Activated naive CD4-positive, alpha-beta T cell treated with anti-CD3 and anti-CD28 coated beads for 36 hours (primary cell): Measurements from ENCODE around the gene PRKCE. TPM values are rescaled to one million over a fixed set of nuclear protein-coding genes. Genes with fewer than 3 reads are reported as not detected.

ENCODE experiments used
- CTCF ChIA-PET: fragments of 350-600 bp; sonication (Branson Sonifier 250); formaldehyde crosslinking; loops from one replicate; lab custom pipeline; 2021; ENCODE audit warnings: antibody characterized with exemption; lab: Charles Lee
- DNase-seq: peaks from one replicate; pipeline ENCODE4 v3.0.0-alpha.2; 2020
- H3K27ac Mint-ChIP-seq: one replicate; pipeline ENCODE4 v1.8.0; 2021; ENCODE audit warnings: mild to moderate bottlenecking, mixed read lengths
- H3K27me3 Mint-ChIP-seq: one replicate; pipeline ENCODE4 v1.8.0; 2021; ENCODE audit warnings: low read depth, mixed read lengths
- H3K36me3 Mint-ChIP-seq: one replicate; pipeline ENCODE4 v1.8.0; 2021; ENCODE audit warnings: low read depth, mixed read lengths
- H3K4me1 Mint-ChIP-seq: one replicate; pipeline ENCODE4 v1.8.0; 2021; ENCODE audit warnings: low read depth, mixed read lengths
- H3K4me3 Mint-ChIP-seq: one replicate; pipeline ENCODE4 v1.8.0; 2021; ENCODE audit warnings: mild to moderate bottlenecking, moderate library complexity, mixed read lengths
- H3K9me3 Mint-ChIP-seq: one replicate; pipeline ENCODE4 v1.8.0; 2021; ENCODE audit warnings: mixed read lengths
- intact Hi-C: fragments of 100-400 bp; cut with micrococcal nuclease; formaldehyde crosslinking; loops from one replicate; pipeline ENCODE4 v1.15.1; 2023
- total RNA-seq, 2 experiments: library from RNA; stranded (reverse); gene quantifications; one replicate each; pipeline ENCODE4 v1.2.3, GENCODE V29; 2021

The PRKCE gene
- total RNA-seq, 2 experiments from 2014 or later: 9.4 to 10.6 TPM

DNA sequence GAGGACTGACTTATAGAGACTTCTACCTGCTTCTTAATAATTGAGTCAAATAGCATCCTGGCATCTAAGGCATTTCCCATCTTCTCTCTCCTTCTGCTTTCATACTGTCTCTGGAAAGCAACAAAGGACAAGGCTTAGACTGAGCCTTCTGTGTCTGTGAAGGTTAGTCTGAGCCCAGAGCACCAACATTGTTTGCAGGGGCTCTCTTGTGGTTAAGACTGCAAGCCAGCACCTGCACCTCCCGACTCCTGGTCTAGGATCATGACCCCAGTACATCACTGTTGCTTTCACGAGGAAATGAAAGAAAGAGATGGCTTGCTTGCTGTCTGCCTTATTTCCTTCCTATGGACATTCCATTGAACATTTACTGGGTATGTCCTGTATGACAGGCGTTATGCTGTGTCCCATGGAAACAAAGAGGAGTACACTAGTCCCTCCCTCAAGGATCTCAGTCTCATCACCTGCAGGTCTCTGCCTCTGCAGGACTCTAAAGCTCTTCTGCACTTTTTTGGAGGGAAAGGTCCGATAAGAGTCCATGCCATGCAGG is 330.0 kb downstream of the PRKCE start:
- Mint-ChIP-seq H3K36me3 (no peaks in the 10 kb centered on the region), H3K4me1 (no peaks in the 10 kb centered on the region), H3K4me3 (no peak overlapping the region), H3K27ac (no peak overlapping the region), H3K27me3 (no peaks in the 10 kb centered on the region), H3K9me3 (no peaks in the 10 kb centered on the region)
- CTCF ChIA-PET: no interaction called here
- DNase-seq: no peak
- intact Hi-C loops: no loop called here

DNA sequence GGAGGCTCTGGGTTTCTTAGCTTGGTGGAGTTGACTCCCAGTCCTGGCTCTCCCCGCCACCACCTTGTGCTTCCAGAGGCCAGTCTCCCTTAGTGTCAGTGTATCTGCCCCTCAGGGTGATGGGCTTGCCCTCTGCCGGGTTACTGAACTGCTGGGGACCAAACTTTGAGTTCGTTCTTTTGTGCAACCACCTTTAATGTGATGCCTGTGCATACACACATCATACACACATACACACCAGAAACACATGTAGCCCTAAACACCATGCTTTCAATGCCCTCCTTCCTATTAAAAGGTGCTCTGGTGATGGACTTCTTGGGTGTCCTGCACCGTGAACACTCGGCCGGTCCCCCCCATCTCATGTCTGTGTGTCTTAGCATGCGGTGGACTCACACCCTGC is 330.6 kb downstream of the PRKCE start:
- no peak overlapping the region for H3K4me3 Mint-ChIP-seq
- intact Hi-C loops: no loop called here
- no peak overlapping the region for H3K27ac Mint-ChIP-seq
- H3K4me1 Mint-ChIP-seq: no peaks in the 10 kb centered on the region
- CTCF ChIA-PET: no interaction called here
- no peak for DNase-seq
- H3K9me3 Mint-ChIP-seq: no peaks in the 10 kb centered on the region
- H3K27me3 Mint-ChIP-seq: no peaks in the 10 kb centered on the region
- no peaks in the 10 kb centered on the region for H3K36me3 Mint-ChIP-seq

DNA sequence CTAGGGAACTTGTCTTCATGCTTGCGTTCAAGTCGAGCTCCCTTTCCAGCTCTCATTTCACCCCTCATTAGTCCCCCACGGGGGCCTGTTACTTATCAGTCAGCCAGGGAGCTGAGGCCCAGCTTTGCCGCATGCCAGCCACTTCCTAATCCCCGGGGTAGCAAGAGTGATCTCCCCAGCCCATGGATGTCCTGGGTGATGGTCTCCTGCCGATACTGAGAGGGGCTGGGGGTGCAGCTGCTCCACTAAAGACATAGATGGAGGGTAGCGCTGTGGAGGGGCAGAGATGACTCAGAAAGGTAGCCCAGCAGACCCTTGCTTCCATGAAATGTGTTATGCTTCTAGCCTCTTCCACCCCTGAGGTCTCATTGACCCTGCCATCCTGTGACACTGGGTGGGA is 331.7 kb downstream of the PRKCE start:
- Mint-ChIP-seq H3K27ac (no peak overlapping the region), H3K4me1 (no peaks in the 10 kb centered on the region), H3K9me3 (no peaks in the 10 kb centered on the region), H3K4me3 (no peak overlapping the region), H3K36me3 (no peaks in the 10 kb centered on the region), H3K27me3 (no peaks in the 10 kb centered on the region)
- CTCF ChIA-PET: interaction anchor here (1.0 kb wide), 1 partner anchor 10 kb away, joined by 3 read pairs; no protein-coding TSS in a partner anchor
- no peak for DNase-seq
- intact Hi-C loops: no loop called here

DNA sequence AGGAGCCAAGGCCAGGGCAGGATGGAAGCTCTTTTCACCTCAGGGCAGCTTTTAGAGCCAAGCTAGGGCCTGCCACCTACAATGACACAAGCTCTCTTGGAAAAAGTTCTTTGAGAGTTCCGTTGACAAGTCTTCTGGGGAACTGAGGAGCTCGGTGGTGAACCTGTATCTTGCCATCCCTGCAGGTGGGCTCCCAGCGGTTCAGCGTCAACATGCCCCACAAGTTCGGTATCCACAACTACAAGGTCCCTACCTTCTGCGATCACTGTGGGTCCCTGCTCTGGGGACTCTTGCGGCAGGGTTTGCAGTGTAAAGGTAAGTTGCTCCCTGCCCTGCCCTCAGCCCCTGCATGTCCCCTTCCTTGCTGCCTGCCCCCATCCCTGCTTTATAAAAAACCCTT is 332.9 kb downstream of the PRKCE start:
- Mint-ChIP-seq H3K4me3 (no peak overlapping the region), H3K36me3 (no peaks in the 10 kb centered on the region), H3K27ac (no peak overlapping the region), H3K4me1 (no peaks in the 10 kb centered on the region), H3K9me3 (no peaks in the 10 kb centered on the region), H3K27me3 (no peaks in the 10 kb centered on the region)
- DNase-seq: no peak
- intact Hi-C loops: no loop called here
- CTCF ChIA-PET: no interaction called here

DNA sequence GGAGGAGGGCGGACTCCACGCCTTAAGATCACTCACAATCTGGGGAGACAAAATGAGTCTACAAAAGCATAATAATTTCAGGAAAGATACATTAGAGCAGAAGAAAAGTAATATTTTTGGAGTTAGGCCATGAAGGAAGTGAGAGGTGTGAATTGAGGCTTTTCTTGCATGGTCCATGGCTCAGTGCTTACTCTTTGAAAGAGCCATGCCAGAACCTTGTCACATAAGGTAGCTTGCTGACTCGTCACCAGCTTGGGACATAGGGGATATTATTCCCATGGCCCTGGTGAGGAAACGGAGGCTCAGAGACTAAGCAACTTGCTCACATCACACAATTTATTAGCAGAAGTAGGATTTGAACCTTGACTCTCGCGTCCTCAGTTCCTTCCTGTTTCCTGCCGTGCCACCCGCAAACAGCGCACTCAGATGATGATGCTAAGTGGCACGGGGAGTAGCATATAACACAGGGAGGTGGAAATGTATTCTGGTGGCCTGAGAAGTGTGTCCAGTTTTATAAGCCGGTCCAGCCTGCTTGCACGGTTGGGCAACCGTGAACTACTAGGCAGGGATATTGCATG is 333.5 kb downstream of the PRKCE start:
- Mint-ChIP-seq H3K27me3 (no peaks in the 10 kb centered on the region), H3K4me3 (no peak overlapping the region), H3K27ac (no peak overlapping the region), H3K36me3 (no peaks in the 10 kb centered on the region), H3K4me1 (no peaks in the 10 kb centered on the region), H3K9me3 (no peaks in the 10 kb centered on the region)
- CTCF ChIA-PET: no interaction called here
- intact Hi-C loops: no loop called here
- DNase-seq: no peak

DNA sequence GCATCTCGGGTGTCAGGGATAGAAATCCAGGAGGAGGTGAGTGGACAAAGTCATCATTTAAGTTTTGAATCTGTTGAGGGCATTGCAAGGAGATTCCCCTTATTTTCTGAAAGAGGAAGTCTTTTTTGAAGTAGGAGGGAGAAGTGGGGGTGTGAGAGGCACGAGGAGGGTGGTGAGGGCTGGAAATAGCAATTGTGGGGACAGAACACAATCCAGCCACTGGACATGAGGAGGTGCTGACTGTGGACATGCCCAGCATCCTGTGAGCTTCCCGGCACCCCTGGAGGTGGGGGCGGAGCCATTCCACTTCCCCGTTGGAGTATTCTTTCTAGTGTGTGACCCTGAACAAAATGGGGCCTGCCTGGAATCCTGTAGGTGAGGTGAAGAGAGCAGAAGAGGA is 335.0 kb downstream of the PRKCE start:
- Mint-ChIP-seq H3K36me3 (no peaks in the 10 kb centered on the region), H3K27ac (no peak overlapping the region), H3K4me1 (no peaks in the 10 kb centered on the region), H3K9me3 (no peaks in the 10 kb centered on the region), H3K4me3 (no peak overlapping the region), H3K27me3 (no peaks in the 10 kb centered on the region)
- CTCF ChIA-PET: interaction anchor here (0.6 kb wide), 1 partner anchor 394 kb away, joined by 3 read pairs; no protein-coding TSS in a partner anchor
- intact Hi-C loops: no loop called here
- DNase-seq: no peak

DNA sequence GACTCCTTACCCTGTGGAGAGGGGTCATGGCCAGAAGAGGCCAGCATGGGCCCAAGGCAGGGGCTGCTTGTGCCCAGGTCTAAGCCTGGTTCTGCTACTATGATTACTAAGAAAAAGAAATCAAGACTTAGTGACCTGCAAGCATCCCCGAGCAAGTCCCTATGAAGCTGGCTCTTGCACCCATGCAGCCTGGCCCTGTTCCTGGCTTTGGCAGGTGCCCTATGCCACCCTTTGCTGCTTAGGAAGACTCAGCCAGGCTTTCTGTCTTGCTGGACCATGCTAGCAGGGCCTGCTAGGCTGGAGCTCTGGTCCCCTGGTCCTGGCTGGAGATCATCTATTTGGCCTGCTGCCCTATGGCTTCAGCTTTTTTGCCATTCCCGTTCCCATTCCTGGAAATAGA is 336.4 kb downstream of the PRKCE start:
- H3K27ac Mint-ChIP-seq: no peak overlapping the region
- no peaks in the 10 kb centered on the region for H3K36me3 Mint-ChIP-seq
- CTCF ChIA-PET: no interaction called here
- no peak overlapping the region for H3K4me3 Mint-ChIP-seq
- no peaks in the 10 kb centered on the region for H3K27me3 Mint-ChIP-seq
- no peaks in the 10 kb centered on the region for H3K9me3 Mint-ChIP-seq
- no peak for DNase-seq
- intact Hi-C loops: no loop called here
- no peaks in the 10 kb centered on the region for H3K4me1 Mint-ChIP-seq

DNA sequence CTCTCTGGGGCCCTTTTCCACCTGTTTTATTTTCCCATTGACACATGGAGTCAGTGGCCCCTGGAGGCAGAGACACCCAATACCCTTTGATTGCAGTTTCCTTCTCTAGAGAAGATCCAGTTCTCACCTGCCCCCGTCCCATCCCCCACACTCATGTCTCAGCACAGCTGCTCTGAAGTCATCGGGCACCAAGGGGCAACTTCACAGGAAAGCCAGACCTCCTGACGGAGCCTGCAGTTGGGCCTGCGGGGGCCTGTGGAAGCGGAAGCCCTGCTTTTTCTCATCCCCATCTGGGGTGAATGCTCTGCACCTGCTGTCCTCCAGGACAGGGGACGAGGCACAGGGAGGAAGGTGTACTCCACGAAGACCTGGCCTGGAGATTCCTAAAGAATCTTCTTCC is 337.4 kb downstream of the PRKCE start:
- intact Hi-C loops: no loop called here
- no peak for DNase-seq
- Mint-ChIP-seq H3K9me3 (no peaks in the 10 kb centered on the region), H3K36me3 (no peaks in the 10 kb centered on the region), H3K27me3 (no peaks in the 10 kb centered on the region), H3K4me1 (peaks cover 6% of the 10 kb centered on the region), H3K4me3 (no peak overlapping the region), H3K27ac (no peak overlapping the region)
- CTCF ChIA-PET: no interaction called here

DNA sequence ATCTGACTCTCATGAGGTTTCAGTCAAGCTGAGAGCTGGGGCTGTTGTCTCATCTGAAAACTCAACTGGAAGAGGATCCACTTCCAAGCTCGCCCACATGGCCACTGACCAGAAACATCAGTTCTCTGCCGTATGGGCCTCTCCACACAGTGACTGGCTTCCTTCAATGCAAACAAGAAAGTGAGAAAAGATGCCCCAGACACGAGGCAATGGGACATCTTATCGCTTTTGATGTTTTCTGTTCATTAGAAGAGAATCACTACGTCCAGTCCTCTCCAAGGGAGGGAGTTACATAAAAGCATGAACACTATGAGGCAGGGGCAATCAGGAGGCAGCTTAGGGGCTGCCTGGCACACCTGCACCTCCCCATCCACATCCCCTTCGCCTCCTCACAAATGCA is 338.7 kb downstream of the PRKCE start:
- no peak overlapping the region for H3K4me3 Mint-ChIP-seq
- no peaks in the 10 kb centered on the region for H3K36me3 Mint-ChIP-seq
- intact Hi-C loops: loop anchor here (5.0 kb wide), 1 partner anchor 348 kb away; no protein-coding TSS in a partner anchor
- peaks cover 9% of the 10 kb centered on the region for H3K4me1 Mint-ChIP-seq
- DNase-seq: no peak
- H3K27me3 Mint-ChIP-seq: no peaks in the 10 kb centered on the region
- H3K9me3 Mint-ChIP-seq: no peaks in the 10 kb centered on the region
- CTCF ChIA-PET: interaction anchor here (0.7 kb wide), 1 partner anchor 468 kb away, joined by 4 read pairs; no protein-coding TSS in a partner anchor
- no peak overlapping the region for H3K27ac Mint-ChIP-seq

DNA sequence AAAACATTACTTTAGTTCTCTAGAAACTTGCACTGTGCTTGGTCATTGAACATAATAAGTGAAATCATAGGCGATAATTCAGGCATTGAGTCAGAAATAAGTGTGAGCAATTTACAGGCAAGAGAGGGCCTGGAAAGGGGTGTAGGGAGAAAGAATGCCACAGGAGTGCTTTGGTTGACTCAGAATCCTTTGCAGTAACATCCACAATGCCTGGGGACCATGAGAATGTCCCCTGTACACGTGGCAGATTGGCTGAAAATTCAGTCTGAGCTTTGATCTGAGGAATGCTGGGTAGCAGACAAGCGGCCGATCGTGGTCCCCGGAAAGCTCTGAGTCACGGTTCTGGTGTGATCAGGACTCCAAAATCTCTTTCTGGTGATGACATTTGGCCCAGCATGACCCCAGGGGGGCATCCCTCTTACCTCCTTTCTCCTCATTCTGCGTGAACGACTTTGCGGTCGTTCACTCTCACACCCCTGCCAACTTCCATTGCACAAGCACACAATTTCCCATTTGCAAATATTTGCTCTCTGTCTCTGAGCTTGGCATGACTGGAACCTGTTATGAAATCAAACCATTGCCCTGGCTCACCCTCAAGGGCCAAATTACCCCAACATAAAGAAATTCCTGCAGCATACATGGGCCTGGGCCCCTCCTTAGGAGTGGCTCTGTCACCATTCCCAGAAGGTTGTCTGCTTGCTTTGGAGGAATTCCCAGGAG is 340.7 kb downstream of the PRKCE start:
- H3K27me3 Mint-ChIP-seq: no peaks in the 10 kb centered on the region
- H3K9me3 Mint-ChIP-seq: no peaks in the 10 kb centered on the region
- H3K27ac Mint-ChIP-seq: no peak overlapping the region
- intact Hi-C loops: loop anchor here (5.0 kb wide), 1 partner anchor 350 kb away; no protein-coding TSS in a partner anchor
- no peak overlapping the region for H3K4me3 Mint-ChIP-seq
- CTCF ChIA-PET: interaction anchor here (0.6 to 1.4 kb wide), 2 partner anchors 10 to 220 kb away, joined by 5 to 6 read pairs; no protein-coding TSS in a partner anchor
- no peaks in the 10 kb centered on the region for H3K36me3 Mint-ChIP-seq
- H3K4me1 Mint-ChIP-seq: peaks cover 9% of the 10 kb centered on the region
- no peak for DNase-seq

DNA sequence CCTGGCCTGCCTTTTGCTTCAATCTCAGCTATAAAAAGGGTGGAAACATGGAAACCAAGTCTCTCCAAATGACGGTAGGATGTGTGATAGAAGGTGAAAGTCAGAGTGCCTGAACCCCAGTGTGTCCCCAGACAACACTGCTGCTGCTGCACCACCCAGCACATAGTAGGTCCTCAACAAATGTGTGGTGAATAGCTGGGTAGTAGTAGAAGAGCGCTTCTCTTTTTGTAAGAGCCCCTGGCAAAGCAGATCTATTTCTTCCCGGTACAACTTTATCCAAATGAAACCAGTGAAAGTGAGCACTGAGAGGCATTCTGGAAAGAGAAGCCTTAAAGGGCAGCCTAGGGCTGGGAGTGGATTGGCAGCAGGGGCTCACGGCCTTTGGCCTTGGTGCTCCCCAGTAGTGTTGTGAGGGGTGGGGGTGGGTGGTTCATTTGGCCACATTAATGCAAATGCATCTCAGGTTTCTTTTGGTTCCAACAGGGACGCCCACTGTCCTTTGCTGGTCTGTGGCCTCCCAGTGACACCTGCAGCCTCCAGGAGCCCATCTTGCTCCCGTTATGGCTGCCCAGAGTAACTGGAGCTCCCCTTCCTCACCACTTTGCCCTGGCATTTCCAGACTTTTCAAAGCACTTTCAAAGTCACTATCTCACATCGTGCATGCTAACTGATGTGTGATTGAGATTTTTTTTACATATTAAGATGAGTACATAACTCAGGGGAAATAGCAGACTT is 341.4 kb downstream of the PRKCE start:
- H3K27ac Mint-ChIP-seq: no peak overlapping the region
- CTCF ChIA-PET: interaction anchor here (0.5 to 1.7 kb wide), 18 partner anchors 9 to 469 kb away, joined by 3 to 9 read pairs (median 3); no protein-coding TSS in a partner anchor
- intact Hi-C loops: loop anchor here (1.0 to 5.0 kb wide), 4 partner anchors 70 to 468 kb away; no protein-coding TSS in a partner anchor
- no peak overlapping the region for H3K4me3 Mint-ChIP-seq
- no peaks in the 10 kb centered on the region for H3K36me3 Mint-ChIP-seq
- peaks cover 9% of the 10 kb centered on the region for H3K4me1 Mint-ChIP-seq
- DNase-seq: no peak
- no peaks in the 10 kb centered on the region for H3K27me3 Mint-ChIP-seq
- no peaks in the 10 kb centered on the region for H3K9me3 Mint-ChIP-seq

DNA sequence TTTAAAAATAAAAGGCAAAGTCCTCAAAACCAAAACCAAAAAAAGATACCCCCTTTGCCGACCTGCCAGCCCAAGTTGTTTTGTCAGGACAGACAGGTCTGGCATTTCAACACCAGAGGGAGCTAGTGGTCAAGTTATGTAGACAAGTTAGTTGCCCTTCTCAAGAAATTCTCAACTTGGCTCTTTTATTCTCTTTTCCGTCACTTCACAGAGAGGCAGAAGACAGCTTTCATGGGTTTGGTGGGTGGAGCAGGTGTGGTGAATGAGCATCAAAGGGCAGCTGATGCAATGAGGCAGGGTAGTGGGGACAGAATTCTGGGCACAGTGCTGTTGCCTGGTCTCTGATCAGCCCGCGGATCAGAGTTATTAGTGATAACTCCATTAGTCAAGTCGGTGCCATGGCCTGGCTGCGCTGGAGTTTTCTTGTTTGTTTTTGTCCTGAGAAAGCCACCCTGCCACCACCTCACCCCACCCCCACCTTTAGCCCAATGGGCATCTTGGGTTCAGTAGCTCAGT is 342.1 kb downstream of the PRKCE start:
- Mint-ChIP-seq H3K27me3 (no peaks in the 10 kb centered on the region), H3K36me3 (no peaks in the 10 kb centered on the region), H3K9me3 (no peaks in the 10 kb centered on the region), H3K27ac (no peak overlapping the region), H3K4me1 (peaks cover 9% of the 10 kb centered on the region), H3K4me3 (no peak overlapping the region)
- intact Hi-C loops: loop anchor here (1.0 to 5.0 kb wide), 4 partner anchors 70 to 468 kb away; no protein-coding TSS in a partner anchor
- CTCF ChIA-PET: interaction anchor here (0.7 to 1.7 kb wide), 18 partner anchors 9 to 469 kb away, joined by 3 to 9 read pairs (median 3); no protein-coding TSS in a partner anchor
- peak; percentile 79 for DNase-seq
